GM21390 (cell line): ENCODE data around the gene LINC01488.

Experiments
- ATAC-seq: cut with Tn5 transposase; IDR thresholded peaks from one replicate; pipeline ENCODE4 v1.9.1; 2021; ENCODE audit not compliant: unreplicated experiment

LINC01488 gene

DNA sequence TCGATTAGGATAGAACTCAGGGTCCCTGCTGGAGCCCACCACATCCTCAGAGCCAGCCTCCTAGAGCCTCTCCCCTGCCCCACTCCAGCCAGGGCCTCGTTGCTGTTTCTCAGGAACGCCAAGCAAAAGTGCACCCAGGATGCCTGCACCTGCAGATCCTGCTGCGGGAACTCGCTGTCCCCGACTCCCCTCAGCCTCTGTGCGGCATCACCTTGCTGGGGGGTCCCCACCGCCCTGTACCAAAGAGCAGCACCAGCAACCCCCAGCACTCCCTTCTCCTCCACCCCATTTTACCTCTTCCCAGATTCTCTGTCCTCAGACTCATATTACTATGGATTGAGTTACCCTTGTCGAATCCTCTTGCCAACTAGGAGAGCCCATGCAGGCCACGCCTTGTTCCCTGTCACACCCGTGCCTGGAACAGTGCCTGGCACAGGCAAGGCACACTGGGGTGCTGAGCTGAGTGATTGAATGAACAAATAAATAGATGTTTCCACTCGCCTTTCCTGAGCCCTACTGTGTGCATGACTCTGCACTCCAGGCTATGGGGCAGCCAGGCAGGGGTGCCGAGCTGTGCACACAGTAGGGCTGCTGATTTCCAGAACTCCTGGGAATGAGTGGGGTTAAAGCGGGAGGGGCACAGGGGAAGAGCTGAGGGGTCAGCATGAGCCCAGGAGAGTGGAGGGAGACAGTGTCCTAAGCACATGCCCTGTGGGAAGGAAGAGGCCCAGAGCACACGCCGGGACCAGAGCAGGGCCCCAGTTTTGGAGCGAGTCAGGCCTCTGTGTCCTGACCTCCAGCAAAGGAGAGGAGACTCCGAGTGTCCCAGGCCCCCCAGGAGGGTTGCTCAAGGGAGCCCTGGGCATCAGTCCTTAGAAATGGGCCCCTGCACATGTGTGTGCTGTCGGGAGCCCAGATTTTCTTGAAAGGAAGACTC, 44.3 kb downstream of the LINC01488 start:
- ATAC-seq = no peak

DNA sequence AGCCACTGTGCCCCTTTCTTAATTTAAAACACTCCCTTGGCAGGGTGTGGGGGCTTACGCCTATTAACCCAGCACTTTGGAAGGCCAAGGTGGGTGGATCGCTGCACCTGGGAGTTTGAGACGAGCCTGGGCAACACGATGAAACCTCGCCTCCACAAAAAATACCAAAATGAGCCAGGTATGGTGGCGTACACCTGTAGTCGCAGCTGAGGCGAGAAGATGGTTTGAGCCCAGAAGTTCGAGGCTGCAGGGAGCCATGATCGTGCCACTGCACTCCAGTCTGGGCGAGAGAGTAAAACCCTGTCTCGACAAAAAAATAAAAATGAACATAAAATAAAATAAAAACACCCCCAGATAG, 45.0 kb downstream of the LINC01488 start:
- ATAC-seq = no peak

DNA sequence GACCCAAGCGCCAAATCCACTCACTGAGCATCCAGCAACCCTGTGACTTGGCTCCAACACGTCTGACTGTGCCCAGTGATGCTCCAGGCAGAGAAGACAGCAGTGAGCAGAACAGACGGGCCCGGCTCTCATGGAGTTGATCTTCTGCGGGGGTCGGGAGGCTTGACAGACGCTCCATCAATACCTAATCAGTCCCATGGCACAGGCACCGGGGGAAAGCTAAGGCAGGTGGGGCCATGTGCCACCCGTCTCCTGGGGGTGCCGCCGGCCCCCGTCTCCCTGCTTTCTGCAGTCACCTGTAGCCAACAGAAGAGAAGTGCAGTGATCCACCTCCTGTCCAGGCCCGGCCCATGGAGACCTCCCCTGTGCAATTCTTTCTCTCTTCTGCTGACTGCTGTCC, 47.5 kb downstream of the LINC01488 start:
- ATAC-seq = no peak

DNA sequence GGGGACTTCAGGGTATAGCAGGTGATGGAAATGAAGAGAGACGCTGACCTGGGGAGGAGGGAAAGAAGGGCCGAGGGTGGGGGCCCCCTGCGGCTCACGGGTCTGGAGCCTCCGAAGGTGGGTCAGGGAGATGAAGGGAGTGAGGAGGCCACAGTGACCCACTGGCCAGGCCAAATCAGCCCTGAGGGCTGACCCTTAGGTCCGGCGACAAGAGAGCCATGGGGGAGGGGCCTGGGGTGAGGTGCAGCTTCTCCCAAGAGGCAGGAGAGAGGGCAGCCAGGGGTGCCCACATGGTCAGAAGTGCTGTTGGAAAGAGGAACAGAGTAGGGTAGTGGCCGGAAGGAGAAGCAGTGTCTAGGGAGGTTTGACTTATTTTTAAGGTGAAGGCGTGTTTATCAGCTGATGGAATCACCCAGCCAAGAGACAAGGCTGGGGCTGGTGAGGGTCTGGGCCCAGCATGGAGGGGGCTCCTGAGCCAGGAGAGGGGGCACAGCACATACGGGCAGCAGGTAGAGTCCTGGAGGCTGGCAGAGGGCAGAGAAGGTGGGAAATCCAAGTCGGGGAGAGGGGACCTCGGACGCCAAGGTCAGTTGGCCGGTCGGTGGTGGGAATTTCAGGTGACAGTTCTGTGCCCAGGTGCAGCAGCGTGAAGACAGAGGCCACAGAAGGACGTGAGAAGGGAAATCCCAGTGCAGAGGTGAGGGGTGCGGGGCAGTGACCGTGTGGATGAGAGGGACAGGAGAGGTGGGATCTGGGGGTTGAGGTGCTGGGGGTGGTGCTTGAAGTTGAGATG, 49.0 kb downstream of the LINC01488 start:
- ATAC-seq = no peak

DNA sequence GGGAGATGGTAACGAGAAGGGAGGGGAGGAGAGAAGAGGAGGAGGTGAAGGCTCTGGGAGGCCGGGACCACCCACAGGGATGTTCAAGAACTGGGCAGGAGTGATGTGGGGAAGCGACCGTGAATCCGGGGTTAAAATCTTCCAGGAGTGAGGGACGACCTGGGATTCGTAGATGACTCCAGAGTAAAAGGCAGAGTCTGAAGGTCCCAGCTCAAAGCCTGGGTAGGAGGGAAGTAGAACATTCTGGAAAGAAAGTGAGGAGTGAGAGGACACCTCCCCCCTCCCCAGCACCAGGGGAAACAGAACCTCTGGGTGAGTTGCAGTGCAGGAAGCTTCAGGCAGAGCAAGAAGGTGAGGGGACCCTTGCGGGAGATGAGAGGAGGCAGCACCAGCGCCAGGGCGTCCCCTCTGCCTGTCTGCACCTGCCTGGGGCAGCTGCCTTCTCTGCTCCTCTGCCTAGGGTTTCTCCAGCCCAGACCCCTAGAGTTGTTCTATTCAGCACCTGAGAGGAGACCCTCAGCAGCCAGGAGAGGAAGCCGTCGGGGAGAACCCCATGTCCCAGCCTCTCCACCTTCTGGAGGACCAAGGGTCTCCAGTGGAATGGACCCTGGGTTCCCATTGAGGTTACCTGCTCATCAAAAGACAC, 49.7 kb downstream of the LINC01488 start:
- no peak for ATAC-seq

DNA sequence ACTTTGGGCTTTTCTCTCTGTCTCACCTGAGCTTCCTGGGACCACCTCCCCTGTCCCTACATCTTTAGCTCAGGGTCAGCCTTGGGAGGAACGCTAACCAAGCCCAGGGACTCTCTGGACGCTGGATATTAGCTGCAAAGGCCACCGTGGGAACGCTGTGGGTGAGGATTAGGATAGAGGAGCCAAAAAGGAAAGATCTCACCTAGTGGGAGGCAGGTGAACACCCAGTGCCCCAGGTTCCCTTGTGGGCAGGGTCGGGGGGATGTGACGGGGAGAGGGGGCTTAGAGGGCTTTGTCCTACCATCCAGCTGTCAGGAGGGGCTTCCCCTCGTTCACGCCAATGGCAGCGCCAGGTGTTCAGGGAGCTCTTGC, 50.2 kb downstream of the LINC01488 start:
- ATAC-seq = no peak

DNA sequence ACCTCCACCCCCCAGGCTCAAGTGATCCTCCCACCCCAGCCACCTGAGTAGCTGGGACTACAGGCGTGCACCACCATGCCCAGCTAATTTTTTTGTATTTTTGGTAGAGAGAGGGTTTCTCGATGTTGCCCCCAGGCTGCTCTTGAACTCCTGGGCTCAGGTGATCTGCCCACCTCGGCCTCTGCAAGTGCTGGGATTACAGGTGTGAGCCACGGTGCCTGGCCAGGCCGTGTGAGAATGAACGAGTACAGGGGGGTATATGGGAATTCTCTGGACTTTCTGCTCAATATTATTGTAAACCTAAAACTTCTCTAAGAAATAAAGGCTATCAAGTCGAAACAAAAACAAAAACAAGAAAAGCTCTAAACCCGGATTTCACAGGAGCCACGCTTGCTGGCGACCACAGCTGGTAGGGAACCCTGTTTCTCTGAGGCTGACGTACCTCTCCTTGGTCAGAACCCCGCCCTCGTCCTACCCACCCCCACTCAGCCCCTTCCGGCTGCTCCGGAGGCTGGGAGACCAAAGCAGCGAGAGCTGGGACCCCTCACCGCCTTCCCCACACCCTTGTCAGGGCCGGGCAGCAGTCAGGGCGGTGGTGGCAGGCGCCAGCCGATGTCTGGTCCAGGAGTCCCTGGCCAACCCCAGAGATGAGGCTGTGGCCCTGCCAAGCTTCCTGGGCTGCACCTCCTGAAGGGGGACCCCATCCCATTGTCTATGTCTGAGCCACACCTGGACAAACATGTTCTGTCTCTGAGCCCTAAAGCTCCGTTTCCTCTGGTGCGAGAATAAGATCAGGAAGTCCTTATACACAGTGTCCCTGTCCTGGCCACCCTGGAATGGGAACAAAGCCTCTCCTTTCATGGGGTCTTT, 52.1 kb downstream of the LINC01488 start:
- no peak for ATAC-seq

DNA sequence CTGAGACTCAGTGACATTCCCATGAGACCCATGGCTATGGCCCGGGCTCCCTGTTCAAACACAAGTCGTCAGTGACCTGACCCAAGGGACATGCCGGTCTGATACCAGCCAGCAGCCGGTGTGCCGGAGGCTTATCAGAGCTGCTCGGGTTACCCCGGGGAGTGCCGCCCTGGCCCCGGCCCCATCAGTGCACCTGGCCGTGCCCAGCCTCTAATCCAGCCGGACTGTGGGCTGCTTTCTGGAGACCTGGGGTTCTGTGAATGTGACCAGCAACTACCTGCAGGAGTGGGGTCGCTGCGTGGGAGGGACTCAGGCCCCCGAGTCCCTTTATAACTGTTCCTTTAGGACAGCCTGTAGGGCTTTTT, 52.7 kb downstream of the LINC01488 start:
- no peak for ATAC-seq

DNA sequence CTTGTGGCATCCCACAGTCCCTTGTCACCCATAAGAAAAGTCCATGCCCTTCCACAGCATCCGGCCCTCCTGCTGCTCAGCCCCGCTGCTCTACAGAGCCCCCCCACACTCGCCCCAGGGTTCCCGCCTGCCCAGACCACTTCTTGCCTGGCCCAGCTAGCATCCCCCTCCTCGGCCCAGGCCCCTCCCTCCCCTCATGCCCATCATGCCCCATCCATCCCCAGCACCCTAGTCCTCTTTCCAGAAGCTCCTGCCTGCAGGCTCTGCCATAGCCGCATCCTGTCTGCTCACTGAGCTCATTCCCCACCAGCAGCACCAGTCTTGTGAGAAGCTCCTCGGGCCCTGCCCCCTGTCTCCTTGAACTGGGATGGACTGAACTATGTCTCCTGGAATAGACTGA, 54.4 kb downstream of the LINC01488 start:
- ATAC-seq = no peak

DNA sequence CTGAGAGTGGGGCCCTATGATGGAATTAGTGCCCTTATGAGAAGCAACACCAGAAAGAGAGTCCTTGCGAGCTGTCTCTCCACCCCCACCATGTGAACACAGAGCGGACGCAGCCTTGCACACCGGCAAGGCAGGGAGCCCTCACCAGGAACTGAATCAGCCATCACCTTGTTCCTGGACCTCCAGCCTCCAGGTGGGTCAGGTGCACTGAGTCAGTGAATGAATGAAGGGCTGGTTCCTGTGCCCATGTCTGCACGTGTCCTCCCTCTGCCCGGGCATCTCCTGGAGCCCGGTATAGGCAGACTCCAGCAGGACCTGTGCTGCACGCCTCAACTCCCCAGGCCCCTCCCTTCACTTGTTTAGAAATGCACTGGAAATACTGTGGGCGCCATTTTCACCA, 54.9 kb downstream of the LINC01488 start:
- ATAC-seq = no peak

DNA sequence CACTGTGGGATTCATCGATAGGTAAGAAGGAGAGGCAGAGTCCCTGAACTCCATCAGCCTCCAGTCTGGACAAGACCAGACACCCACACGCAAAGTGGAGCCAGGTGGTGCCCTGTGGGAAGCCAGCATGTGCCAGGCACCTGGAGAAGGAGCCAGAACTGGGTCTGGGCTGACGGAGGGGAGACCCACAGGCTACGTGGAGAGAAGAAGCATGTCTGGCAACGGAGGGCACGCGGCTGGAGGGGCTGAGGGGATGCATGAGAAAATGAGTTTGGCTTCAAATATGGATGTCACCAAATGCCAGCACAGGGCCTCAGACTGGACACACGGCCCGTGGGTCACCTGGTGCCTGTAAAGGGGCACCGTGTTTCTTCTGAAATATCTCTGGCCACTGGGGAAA, 55.7 kb downstream of the LINC01488 start:
- ATAC-seq = no peak

DNA sequence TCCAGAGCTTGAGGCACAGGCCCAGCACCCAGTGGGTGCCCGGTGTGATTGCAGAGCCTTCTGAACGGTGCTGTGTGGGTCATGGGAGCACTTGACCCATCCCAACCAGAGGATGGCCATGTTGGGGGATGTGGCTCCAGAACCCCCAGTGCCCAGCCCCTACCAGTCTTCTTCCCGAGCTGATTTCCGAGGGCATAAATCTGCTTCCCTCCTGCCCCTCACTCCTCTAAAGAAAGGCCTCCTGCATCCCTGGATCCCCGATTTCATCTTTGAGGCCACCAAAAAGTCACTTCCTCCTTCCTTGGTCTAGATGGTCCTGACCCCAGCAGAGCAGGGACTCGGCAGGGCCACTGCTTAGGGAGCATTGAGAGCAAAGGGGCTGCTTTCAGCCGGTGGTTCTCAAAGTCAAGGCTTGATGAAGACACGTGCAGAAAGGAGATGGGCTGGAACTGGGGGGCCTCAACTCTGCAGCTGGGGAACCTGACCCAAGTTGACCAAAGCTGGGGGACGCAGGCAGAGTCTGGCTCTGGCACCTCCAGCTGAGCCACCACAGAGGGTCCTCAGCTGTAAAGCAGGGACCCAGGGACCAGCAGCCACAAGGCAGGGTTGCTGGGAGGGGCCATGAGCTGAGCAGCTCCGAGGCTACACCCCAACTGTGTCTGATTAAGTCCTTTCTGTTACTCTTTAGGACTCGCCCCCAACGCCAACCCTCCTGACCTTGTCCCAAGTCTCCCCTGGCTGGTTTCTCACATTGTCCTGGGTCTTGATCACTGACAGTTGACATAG, 56.6 kb downstream of the LINC01488 start:
- no peak for ATAC-seq

DNA sequence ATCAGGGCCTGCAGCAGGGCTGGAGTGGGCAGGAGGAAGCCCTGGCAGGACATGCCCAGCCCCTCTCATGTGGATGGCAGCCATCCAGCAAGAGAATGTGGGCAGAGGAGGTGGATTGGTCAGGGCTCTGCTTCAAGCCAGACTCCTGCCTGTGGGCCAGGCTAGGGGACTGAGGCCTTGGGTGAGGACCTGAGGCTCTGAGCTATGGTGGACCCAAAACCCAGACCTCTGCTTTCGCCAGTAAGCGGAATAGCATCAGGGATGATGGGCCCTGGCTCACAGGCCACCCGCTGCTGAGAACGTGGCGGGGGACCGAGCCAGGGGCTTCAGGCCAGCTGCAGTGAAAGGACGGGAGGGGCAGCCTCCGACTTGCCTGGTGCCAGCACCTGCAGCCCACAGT, 57.4 kb downstream of the LINC01488 start:
- ATAC-seq = no peak

DNA sequence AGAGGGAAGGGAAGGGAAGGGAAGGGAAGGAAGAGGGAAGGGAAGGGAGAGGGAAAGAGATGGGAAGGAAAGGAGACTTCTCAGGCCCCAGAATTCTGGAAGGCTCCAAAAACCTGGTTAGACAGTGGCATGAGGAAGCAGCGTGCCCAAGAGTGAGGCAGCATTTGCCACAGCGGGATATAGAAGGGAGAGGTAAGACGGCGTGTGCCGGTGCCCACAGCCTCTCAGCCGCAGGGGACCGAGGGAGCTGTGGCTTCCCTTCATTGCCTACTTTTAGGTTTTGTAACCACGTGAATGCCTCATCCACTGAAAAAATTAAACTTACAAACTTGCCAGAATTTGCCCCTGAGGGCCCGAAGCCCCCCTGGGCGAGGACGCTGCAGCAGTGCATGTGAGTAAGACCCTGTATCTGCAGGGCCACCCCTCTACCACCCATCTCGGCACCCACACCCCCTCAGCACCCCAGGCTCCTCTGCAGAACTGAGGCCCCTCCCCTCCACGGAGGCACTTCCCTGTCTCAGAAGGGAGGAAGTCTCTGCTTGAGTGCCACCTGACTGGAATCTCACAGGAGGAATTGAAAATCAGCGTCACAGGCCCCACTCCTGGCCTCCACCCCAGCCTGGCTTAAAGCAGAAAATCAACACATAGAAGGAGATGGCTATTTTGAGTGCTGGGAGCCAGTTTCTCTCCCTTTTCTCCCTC, 58.1 kb downstream of the LINC01488 start:
- ATAC-seq = no peak

DNA sequence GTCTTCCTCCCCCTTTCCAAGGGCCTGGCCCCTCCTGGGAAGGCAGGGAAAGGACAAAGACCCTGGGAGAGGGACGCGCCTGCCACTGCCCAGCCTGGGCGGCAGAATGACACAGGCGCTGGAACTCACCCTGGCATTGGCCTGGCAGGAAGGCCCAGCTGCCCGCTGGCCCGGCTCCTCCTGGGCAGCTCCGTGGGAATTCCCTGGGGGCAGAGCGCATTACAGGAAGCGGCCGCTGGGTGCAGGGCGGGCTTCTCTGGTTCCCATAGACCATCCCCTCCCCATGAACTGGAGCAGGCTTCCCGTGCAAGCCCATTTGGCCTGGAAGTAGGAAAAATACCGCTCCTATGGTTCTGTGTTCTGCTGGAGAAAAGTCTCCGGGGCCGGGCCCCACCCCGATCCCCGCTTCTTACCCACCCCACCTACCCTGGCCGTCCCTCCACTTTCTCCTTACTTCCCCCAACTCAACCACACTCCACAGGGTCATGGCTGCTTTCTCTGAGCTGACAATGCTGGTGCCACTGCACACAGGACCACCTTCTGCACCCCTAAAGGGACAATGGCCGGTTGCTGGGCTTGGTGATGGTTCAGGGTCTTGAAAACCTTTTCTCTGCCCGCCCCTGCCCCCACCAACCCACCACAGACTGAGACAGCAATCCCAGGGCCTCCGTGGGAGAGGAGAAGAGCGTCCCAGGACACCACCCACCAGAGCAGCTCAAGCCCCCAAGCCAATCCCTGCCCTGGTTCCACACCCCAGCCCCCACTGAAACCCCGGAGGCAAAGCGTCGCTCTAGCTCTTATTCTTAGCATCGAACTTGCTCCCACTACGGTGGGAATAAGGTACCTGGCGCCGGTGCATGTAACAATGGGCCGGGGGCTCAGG, 58.9 kb downstream of the LINC01488 start:
- no peak for ATAC-seq

DNA sequence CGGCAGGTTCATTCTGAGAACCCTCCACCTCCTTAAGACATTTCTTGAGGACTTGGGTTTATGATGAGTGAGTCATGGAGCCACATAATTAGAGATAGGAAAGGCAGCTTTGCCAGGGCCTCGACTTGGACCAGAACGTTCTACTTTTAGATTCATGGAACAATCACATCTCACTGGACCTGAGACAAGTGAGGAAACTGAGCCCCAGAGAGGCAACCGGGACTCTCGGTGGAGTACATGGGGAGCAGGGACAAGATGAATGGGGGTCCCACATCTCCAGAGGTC, 59.5 kb downstream of the LINC01488 start:
- no peak for ATAC-seq

DNA sequence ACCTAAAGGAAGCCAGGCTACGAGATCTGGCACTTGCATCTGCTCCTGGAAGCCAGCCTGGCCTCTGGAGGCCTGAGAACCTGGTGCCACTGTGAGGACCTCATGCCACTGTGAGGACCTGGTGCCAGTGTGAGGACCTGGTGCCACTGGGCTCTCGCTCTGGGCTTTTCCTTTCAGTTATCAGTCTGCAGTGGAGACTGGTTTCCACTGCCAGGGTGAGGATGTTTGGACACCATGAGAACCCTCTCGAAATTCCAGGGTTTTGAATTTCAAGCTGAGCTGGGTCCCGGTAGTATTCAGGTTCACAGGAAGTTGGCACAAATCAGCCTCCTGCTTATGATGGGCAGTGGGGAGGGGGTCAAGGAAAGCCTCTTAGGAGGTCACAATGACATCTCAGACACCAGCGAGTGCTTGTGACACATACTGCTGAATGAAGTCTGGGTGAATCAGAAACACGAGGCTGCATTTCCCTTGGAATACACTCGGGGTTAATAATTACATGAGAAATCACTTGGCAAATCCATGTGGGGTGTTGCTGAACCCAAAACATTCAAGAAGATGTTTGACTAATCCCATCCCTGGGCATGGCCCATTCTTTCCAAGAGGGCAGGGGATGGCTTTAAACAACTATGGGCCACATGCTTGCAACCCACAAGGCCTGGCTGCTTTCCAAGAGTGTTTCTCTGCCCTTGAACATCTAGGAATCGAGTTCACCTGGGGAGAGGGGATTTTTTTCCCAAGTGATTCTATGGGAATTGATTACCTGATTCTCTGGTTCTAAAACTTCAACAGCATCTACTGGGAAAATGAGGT, 60.2 kb downstream of the LINC01488 start:
- ATAC-seq = no peak
